OCI-LY7 (cell line): ENCODE measurements around the gene TMEM81. TPM values are rescaled to one million over a fixed set of nuclear protein-coding genes. Genes with fewer than 3 reads are reported as not detected.

Experiments
- BruUV-seq: library from RNA; stranded (reverse); fragments of 400-500 nt; replicated peaks from 2 replicates; lab custom pipeline; 2021; lab: Mats Ljungman, UMichigan
- CTCF ChIA-PET: fragments of 300-600 bp; sonication (Branson Sonifier 250); formaldehyde crosslinking; loops from one replicate; lab custom pipeline; 2022; ENCODE audit warnings: antibody characterized with exemption; ENCODE audit not compliant: unreplicated experiment; lab: Charles Lee
- POLR2A ChIA-PET: fragments of 300-600 bp; sonication (Branson Sonifier 250); formaldehyde crosslinking; loops from one replicate; lab custom pipeline; 2022; ENCODE audit warnings: antibody characterized with exemption; lab: Charles Lee
- DNase-seq: peaks from one replicate; pipeline ENCODE4 v3.0.0-alpha.2; 2015; ENCODE audit warnings: low spot score
- H2AFZ ChIP-seq: fragments of 200-600 bp; sonication (generic), shearing (Covaris generic); 2 replicates; pipeline ENCODE4 v1.6.1; 2014; ENCODE audit warnings: mild to moderate bottlenecking, antibody characterized with exemption, low read length, moderate library complexity
- H3K27ac ChIP-seq: fragments of 200-600 bp; sonication (generic); 2 replicates; pipeline ENCODE4 v1.5.1; 2014; ENCODE audit warnings: mixed run types, low read depth, mild to moderate bottlenecking, moderate library complexity, low read length, inconsistent platforms; ENCODE audit not compliant: poor library complexity, severe bottlenecking
- H3K36me3 ChIP-seq: fragments of 200-600 bp; sonication (generic); 2 replicates; pipeline ENCODE4 v1.6.1; 2014; ENCODE audit warnings: mild to moderate bottlenecking, antibody characterized with exemption, low read length, moderate library complexity, mixed read lengths; ENCODE audit not compliant: insufficient read depth
- H3K4me1 ChIP-seq: fragments of 200-600 bp; sonication (generic); 2 replicates; pipeline ENCODE4 v1.5.1; 2014; ENCODE audit warnings: mild to moderate bottlenecking, low read length; ENCODE audit not compliant: insufficient read depth, poor library complexity, severe bottlenecking
- H3K4me2 ChIP-seq: fragments of 200-600 bp; sonication (generic); 2 replicates; pipeline ENCODE4 v1.6.1; 2014; ENCODE audit warnings: mild to moderate bottlenecking, low read length
- H3K4me3 ChIP-seq: fragments of 200-600 bp; sonication (generic); 2 replicates; pipeline ENCODE4 v1.5.1; 2014; ENCODE audit warnings: mild to moderate bottlenecking, low read depth, low read length; ENCODE audit not compliant: poor library complexity, severe bottlenecking
- H3K79me2 ChIP-seq: fragments of 200-600 bp; sonication (generic); 2 replicates; pipeline ENCODE4 v1.6.1; 2016; ENCODE audit warnings: low read depth, mild to moderate bottlenecking, low read length, moderate library complexity, mixed read lengths; ENCODE audit not compliant: insufficient read depth
- H3K9me2 ChIP-seq: fragments of 200-600 bp; sonication (generic); 2 replicates; pipeline ENCODE4 v1.6.1; 2016; ENCODE audit warnings: mild to moderate bottlenecking, low read length, mixed read lengths; ENCODE audit not compliant: insufficient read depth
- H3K9me3 ChIP-seq: fragments of 200-600 bp; sonication (generic); 2 replicates; pipeline ENCODE4 v1.6.1; 2014; ENCODE audit warnings: mild to moderate bottlenecking, mixed run types, low read length, mixed read lengths
- H4K20me1 ChIP-seq: fragments of 200-600 bp; sonication (generic); 2 replicates; pipeline ENCODE4 v1.6.1; 2014; ENCODE audit warnings: mild to moderate bottlenecking, antibody characterized with exemption, low read length, moderate library complexity, mixed read lengths; ENCODE audit not compliant: insufficient read depth
- CTCF ChIP-seq: fragments of 200-600 bp; sonication (generic); conservative IDR thresholded peaks from 2 replicates; pipeline ENCODE4 v1.5.1; 2014; ENCODE audit warnings: mild to moderate bottlenecking, antibody characterized with exemption, low read length, moderate library complexity, mixed read lengths
- EZH2phosphoT487 ChIP-seq: fragments of 200-600 bp; sonication (generic); IDR thresholded peaks from 2 replicates; pipeline ENCODE4 v1.6.1; 2018; ENCODE audit warnings: low read depth, borderline replicate concordance, mild to moderate bottlenecking, mixed run types, antibody characterized with exemption, low read length, moderate library complexity, mixed read lengths
- intact Hi-C: fragments of 100-400 bp; cut with micrococcal nuclease; formaldehyde crosslinking; loops from one replicate; pipeline ENCODE4 v1.10.0; 2022; ENCODE audit not compliant: unreplicated experiment
- total RNA-seq, 2 experiments: library from RNA; depleted of rRNA in 1 of 2; stranded (reverse); fragments of >200 nt in 1 of 2; shearing (Covaris generic) in 1 of 2; gene quantifications; 2 replicates each; pipeline ENCODE4 v1.2.3, GENCODE V29; 2014 to 2022

Gene TMEM81
- total RNA-seq, 2 experiments from 2014 or later = 3.2 to 3.4 TPM

GRCh38 chr1:205073511-205073910, 10.7 kb downstream of the TMEM81 start:
- Histone ChIP-seq H3K4me3 (no peak overlapping the region), H3K9me2 (no peaks in the 10 kb centered on the region), H3K27ac (no peak overlapping the region), H2AFZ (no peak overlapping the region), H3K79me2 (no peaks in the 10 kb centered on the region), H4K20me1 (no peaks in the 10 kb centered on the region), H3K4me1 (no peaks in the 10 kb centered on the region), H3K36me3 (no peaks in the 10 kb centered on the region), H3K9me3 (no peaks in the 10 kb centered on the region), H3K4me2 (no peak overlapping the region)
- no peak for DNase-seq
- ChIA-PET CTCF (no interaction called here), POLR2A (no interaction called here)
- no TSS peak for BruUV-seq
- intact Hi-C loops = no loop called here
- TF ChIP-seq CTCF (no peak), EZH2phosphoT487 (no peak)

GRCh38 chr1:205072881-205073280, 11.4 kb downstream of the TMEM81 start:
- Histone ChIP-seq H3K4me3 (no peak overlapping the region), H3K9me2 (no peaks in the 10 kb centered on the region), H3K79me2 (no peaks in the 10 kb centered on the region), H4K20me1 (no peaks in the 10 kb centered on the region), H2AFZ (no peak overlapping the region), H3K27ac (no peak overlapping the region), H3K4me2 (no peak overlapping the region), H3K36me3 (no peaks in the 10 kb centered on the region), H3K4me1 (no peaks in the 10 kb centered on the region), H3K9me3 (no peaks in the 10 kb centered on the region)
- no peak for TF ChIP-seq CTCF
- TF ChIP-seq EZH2phosphoT487 = no peak
- DNase-seq = no peak
- POLR2A ChIA-PET = no interaction called here
- CTCF ChIA-PET = no interaction called here
- BruUV-seq = no TSS peak
- intact Hi-C loops = no loop called here

GRCh38 chr1:205072286-205072685, 12.0 kb downstream of the TMEM81 start:
- ChIA-PET CTCF (no interaction called here), POLR2A (no interaction called here)
- Histone ChIP-seq H3K4me1 (no peaks in the 10 kb centered on the region), H3K4me3 (no peak overlapping the region), H3K9me2 (no peaks in the 10 kb centered on the region), H3K27ac (no peak overlapping the region), H4K20me1 (no peaks in the 10 kb centered on the region), H3K4me2 (no peak overlapping the region), H3K9me3 (no peaks in the 10 kb centered on the region), H2AFZ (no peak overlapping the region), H3K36me3 (no peaks in the 10 kb centered on the region), H3K79me2 (no peaks in the 10 kb centered on the region)
- TF ChIP-seq CTCF (no peak), EZH2phosphoT487 (no peak)
- DNase-seq = no peak
- intact Hi-C loops = no loop called here
- BruUV-seq = no TSS peak
